Kidney tubule cell (primary cell): ENCODE results near the gene CTBP2.

Experiments used
- DNase-seq: peaks from one replicate; pipeline ENCODE4 v3.0.0-alpha.2; 2018; ENCODE audit warnings: low spot score

CTBP2 gene

GRCh38 chr10:125024497-125025234, 135.7 kb downstream of the CTBP2 start:
- DNase-seq: no peak

GRCh38 chr10:125023862-125024496, 136.4 kb downstream of the CTBP2 start:
- DNase-seq: no peak

DNA sequence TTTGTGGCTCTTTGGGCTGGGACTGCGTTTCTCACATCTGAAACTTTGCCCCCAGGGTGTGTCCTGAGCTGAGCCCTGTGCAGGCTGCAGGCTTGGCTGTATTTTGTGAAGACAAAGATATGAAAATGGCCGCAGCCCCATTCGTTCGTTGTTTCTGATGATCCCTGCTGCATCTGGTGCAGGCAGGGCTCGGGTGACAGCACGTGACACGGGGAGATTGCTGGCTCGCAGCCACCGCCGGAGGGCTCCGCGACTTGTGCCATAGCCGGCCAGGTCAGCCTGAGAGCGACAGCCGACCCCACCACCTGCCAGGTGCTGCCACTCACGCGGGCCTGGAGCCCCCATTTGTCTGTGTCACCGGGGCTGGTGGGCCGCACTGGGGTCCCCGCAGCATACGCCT, 137.1 kb downstream of the CTBP2 start:
- no peak for DNase-seq

- DNase-seq: no peak
These were observed 137.7 kb downstream of the CTBP2 start for GRCh38 chr10:125022671-125023070.

GRCh38 chr10:125021686-125022344, 138.5 kb downstream of the CTBP2 start:
- no peak for DNase-seq

DNA sequence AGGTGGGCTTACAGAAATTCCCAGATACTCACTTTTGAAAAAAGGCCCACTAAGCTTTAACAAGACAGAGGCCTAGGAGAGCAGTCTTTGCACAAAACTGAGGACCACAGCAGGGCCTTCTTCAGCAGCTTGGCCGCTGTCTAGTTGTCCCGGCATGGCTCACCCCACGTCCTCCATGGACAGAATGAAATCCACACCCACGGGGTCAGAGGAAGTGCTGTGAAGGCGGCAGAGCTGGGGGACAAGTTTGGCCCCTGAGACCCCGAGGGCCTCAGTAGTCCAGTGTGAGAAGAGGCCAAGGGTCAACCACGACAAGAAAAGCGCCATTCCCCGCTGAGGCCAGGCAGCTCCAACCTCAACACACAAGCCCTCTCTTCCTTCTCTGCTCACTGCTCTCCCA, 139.5 kb downstream of the CTBP2 start:
- DNase-seq: no peak

- DNase-seq: no peak
These were observed 140.0 kb downstream of the CTBP2 start for GRCh38 chr10:125020386-125020785.

- no peak for DNase-seq
These were observed 141.7 kb downstream of the CTBP2 start for GRCh38 chr10:125018576-125019143.

GRCh38 chr10:125017547-125018298, 142.6 kb downstream of the CTBP2 start:
- no peak for DNase-seq

DNA sequence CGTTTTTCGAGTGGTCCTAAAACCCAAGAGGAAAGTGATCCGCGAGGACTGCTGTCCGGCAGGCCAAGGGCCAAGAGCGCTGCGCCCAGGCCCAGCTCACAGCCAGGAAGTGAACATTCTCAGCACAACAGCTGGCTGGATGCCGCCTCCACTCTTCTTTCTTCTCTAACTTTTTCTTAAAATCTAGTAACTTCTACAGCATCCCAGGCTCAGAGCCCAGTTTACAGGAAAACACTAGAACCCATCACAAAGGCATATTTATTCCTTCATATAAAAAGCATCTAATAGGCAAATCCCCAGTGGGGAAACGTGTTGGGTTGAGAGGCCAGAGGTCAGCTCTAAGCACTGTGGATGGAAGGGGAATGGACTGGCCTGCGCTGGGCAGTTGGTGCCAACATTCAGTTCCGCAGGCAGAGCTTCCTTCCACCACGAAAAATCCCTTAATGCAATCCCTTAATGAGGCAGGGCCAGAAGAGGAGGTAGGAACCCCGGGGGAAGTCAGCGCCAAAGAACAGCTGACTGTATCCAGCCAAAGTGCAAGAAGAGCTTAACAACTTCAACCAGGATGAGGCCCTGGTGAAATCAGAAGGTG, 143.7 kb downstream of the CTBP2 start:
- no peak for DNase-seq

DNA sequence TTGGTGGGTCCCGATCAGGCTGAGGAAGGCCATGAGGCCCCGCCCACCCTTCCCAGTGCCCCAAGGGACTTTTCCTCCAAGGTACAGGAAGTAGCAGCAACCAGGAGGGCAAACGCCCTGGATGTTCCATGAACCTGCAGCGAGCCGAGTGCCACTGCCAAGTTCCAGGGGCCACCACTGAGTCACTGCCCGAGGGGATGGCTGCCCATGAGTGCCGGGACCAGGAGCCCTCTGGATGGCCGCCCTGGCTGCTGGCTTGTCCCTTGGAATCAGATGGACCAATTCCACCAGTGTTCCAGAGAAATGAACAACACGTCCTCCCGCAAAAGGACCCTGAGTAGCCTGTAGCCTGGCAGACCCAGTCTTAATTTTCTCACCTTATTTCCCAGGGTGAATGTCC, 144.2 kb downstream of the CTBP2 start:
- no peak for DNase-seq

- DNase-seq: no peak
These were observed 144.9 kb downstream of the CTBP2 start for GRCh38 chr10:125015356-125015944.

DNA sequence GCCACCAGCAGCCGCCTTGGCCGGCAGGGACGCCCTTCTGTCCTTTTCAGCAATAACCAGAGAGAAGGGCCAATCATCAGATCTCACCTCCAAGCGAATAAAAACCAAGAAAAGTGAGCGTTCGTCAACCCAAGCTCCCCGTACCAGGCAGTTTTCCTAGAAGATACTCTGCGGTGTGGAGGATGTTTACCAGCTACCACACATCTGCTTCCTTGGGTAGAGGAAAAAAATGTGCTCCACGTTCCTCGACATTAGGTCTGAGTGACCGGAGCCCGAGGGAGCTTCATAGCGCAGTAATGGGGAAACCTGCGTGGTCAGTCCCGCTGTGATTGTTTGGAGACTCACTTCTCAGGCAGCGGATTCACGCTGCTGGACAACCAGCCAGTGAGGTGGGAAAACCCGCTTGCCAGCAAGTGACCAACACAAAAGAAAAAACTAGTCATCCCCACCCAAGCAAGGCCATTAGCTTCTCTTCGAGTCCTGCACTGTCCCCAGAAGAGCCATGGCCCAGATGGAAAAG, 145.5 kb downstream of the CTBP2 start:
- DNase-seq: no peak

DNA sequence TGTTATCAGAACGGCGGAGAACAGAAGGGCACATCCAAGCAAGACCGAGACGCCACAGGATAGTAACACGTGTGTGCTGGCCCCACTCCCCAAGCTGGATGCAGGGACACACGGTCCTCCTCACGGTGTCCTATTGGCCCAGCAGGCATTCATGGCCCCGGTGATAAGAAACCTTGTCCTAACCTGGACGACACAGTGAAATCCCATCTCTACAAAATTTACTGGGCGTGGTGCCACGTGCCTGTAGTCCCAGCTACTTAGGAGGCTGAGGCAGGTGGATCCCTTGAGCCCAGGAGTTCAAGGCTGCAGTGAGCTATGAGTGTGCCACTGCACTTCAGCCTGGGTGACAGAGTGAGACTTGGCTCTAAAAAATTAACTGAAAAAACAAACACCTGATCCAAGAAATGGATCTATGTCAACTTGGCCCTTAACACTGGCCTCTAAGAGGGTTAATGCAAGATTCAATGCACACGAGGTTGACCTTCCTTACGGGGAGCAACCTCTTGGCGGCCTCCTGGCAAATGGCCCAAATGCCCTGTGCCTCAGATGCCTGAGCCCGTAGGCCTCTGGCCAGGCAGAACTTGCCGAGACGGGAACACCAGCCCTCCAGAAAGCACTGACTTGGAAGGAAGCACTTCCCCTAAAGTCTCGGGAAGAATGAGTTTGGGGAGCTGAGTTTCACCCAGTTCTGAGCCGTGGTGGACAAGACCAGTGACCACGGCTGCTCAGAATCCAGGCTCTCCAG, 146.1 kb downstream of the CTBP2 start:
- DNase-seq: no peak

- no peak for DNase-seq
These were observed 146.9 kb downstream of the CTBP2 start for GRCh38 chr10:125013529-125013872.

GRCh38 chr10:125012851-125013528, 147.4 kb downstream of the CTBP2 start:
- DNase-seq: peak; percentile 13

DNA sequence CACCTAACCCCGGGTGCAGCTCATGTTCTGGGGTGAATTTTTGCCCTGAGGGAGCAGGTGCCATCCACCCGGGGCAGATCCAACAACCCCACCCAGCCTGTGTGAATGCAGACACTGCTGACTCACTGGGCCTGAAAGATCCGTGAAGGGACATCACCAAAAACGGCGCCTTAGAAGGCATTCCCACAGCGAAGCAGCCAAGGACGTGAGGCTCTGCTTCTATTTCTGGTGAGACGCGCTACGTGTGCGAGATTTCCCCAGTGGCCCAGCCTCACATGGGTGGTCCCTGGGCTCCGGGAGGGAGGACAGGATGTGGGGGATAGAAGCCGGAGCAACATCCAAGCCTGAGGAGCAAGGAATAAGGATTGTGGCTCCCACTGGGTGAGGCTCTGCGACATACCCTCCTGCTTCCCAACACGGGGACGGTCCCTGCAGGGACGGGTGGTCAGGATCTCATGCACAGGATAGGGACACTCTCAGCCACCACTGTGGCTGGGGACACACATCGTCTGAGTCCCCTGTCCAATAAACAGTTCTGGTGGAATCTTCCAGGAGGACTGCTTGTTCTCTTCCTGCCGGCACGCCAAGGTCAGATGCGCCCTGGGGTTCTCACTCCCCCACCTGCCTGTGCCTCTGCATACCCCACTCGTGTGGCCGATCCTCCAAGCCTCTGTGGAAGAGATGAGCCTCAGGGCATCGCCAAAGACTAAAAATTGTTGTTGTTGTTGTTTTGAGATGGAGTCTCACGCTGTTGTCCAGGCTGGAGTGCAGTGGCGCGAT, 148.2 kb downstream of the CTBP2 start:
- DNase-seq: no peak

DNA sequence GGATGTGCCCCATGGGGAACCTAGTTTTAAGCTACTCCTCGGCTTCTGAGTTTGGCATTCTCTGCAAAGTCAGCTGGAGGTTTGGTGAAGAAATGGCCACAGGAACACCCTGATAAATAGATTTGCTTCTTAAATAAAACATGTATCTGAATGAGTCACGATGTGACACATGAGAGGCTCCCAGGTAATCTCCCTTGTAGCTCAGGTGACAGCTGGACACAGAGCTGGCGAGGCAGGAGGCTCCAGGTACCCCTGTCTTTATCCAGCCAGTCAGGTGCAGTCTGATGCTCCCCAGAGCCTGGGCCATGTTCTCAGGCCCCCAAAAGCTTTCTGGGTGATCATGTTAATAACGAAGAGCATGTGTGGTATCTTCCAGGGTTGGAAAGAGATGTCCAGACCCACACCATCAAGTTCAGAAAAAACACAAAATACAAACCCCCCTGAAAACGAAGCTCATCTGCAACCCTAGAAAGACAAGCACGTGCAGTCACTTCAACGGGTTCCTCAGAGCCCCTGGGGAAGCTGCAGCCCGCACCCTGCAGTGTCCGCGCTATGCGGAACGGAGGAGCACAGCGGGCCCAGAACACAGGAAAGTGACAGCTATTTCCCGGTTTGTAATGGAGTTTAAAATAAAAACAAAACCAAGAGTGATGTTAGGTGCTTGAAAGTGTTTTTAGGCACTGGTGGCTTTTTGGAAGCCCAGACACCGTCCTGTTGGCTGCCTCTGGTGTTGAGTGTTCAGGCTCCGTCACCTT, 149.0 kb downstream of the CTBP2 start:
- peak; percentile 26 for DNase-seq
